ENCODE data around the gene TYRP1. TPM values are rescaled to one million over a fixed set of nuclear protein-coding genes. Genes with fewer than 3 reads are reported as not detected.
"Not testable (repeated sequence)": the region's sequence is repeated elsewhere in the genome, so short reads cannot be mapped to it uniquely, and the experiment has no call there.

TYRP1 gene
- total and polyA plus RNA-seq, 9 donors: 0.02 to 0.22 TPM; not detected in 7

DNA sequence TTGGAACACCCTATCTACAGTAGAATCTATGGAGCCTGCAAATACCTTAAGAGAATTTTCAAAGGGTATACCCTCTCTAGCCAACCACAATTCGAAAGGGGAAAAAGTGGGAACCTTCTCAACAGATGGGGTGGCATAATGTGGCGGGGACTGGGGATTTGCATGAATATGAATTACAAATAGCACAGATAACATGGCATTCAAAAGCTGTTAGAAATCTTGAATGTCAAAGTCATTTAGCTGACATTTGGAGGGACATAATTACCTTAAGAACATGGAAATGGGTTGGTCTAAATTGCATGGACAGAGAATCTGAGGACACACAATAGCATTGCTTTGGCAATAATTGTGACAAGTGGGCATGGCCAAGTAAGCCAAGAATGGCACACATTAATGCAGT is 23.2 kb upstream of the TYRP1 start:
- intact Hi-C loops (cut with DNase I): no loop called here
- Histone ChIP-seq H3K27me3 (no peaks in the 10 kb centered on the region), H3K4me3 (no peak overlapping the region), H3K4me1 (ENCODE audit: insufficient read depth) (no peaks in the 10 kb centered on the region), H3K27ac (no peak overlapping the region), H3K36me3 (no peaks in the 10 kb centered on the region), H3K9me3 (no peaks in the 10 kb centered on the region)
- no peak for DNase-seq
- no peak for TF ChIP-seq EP300 (IDR thresholded peaks at IDR 0.05)
- whole genome bisulfite sequencing, 3 donors: 81 to 89% (median 86%) methylated on average over 2 of the region's 2 CpGs

DNA sequence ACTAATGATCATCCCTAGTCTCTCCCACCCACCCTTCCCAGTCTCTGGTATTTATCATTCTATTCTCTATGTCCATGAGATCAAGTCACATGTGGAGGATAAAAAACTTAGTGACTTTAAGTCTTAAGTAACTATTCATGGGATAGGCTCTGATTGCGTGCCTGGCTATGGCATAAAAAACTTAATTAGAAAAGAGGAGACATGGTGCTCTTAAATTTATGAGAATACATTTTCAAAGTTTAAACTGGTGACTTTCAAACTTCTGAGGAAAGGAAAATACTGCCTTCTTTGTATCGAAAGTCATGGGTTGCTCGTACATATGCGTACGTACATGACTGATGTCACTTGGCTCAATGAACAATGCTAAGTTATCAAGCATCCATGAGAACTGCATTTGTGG is 18.2 kb upstream of the TYRP1 start:
- TF ChIP-seq, protein P1, sequence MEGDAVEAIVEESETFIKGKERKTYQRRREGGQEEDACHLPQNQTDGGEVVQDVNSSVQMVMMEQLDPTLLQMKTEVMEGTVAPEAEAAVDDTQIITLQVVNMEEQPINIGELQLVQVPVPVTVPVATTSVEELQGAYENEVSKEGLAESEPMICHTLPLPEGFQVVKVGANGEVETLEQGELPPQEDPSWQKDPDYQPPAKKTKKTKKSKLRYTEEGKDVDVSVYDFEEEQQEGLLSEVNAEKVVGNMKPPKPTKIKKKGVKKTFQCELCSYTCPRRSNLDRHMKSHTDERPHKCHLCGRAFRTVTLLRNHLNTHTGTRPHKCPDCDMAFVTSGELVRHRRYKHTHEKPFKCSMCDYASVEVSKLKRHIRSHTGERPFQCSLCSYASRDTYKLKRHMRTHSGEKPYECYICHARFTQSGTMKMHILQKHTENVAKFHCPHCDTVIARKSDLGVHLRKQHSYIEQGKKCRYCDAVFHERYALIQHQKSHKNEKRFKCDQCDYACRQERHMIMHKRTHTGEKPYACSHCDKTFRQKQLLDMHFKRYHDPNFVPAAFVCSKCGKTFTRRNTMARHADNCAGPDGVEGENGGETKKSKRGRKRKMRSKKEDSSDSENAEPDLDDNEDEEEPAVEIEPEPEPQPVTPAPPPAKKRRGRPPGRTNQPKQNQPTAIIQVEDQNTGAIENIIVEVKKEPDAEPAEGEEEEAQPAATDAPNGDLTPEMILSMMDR (IDR thresholded peaks at IDR 0.05): no peak
- TF ChIP-seq EP300 (IDR thresholded peaks at IDR 0.05) (no peak), POLR2A (IDR thresholded peaks at IDR 0.05) (no peak)
- DNase-seq: no peak
- 74 to 96% (median 84%) methylated on average over 5 of the region's 5 CpGs for WGBS, 3 donors

DNA sequence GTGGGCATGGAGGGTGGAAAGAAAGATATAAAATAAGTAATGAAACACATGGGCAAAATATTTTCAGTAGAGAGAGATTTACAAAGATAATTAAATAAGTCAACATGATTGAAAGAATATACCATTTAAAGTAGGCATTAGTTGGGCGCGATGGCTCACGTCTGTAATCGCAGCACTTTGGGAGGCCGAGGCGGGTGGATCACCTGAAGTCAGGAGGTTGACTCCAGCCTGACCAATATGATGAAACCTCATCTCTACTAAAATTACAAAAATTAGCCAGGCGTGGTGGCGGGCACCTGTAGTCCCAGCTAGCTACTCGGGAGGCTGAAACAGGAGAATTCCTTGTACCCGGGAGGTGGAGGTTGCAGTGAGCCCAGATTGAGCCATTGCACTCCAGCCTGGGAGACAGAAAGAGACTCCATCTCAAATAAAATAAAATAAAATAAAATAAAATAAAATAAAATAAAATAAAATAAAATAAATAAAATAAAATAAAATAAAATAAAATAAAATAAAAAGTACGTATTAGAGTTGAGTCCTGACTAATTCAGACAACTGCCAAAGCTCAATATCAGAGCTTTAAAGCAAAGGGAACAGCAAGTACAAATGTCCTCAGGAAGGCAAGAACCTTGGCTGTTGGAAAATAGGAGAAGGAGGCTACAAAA is 15.6 kb upstream of the TYRP1 start:
- H3K9me3 ChIP-seq; H3K27ac ChIP-seq; DNase-seq; intact Hi-C loops (cut with DNase I); H3K27me3 ChIP-seq; H3K4me1 ChIP-seq (ENCODE audit: insufficient read depth); H3K36me3 ChIP-seq; H3K4me3 ChIP-seq: not testable (repeated sequence)
- 94 to 95% (median 94%) methylated on average over 11 of the region's 11 CpGs for WGBS, 3 donors

More for the DNA sequence above, 18.2 kb upstream of the TYRP1 start:
- Histone ChIP-seq H3K4me1 (ENCODE audit: insufficient read depth) (no peaks in the 10 kb centered on the region), H3K27ac (no peak overlapping the region), H3K4me3 (no peak overlapping the region), H3K27me3 (no peaks in the 10 kb centered on the region), H3K36me3 (no peaks in the 10 kb centered on the region), H3K9me3 (no peaks in the 10 kb centered on the region)
- intact Hi-C loops (cut with DNase I): no loop called here

DNA sequence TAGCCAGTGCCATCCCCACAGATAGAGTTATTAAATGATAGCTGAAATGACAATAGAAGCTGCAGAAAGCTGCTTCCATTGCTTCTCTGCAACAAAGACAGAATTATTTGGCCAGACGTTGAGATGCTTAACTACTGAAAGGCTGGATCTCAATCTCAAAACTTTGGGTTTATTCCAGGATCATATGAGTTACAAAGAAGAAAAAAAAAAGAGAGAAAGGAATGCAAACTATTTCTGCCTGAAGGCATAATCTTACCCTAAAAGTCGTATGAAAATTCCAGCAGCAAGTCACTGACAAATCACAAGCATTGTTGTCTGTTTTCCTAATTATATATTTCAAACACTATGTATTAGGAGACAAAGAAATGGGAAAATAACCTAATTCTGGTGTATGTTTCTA is 12.8 kb upstream of the TYRP1 start:
- no peaks in the 10 kb centered on the region for H3K36me3 ChIP-seq
- H3K4me1 ChIP-seq (ENCODE audit: insufficient read depth): no peaks in the 10 kb centered on the region
- H3K27me3 ChIP-seq: no peaks in the 10 kb centered on the region
- intact Hi-C loops (cut with DNase I): no loop called here
- TF ChIP-seq, protein P1 (IDR thresholded peaks at IDR 0.05): no peak
- TF ChIP-seq POLR2A (IDR thresholded peaks at IDR 0.05) (no peak), EP300 (IDR thresholded peaks at IDR 0.05) (no peak)
- no peak for DNase-seq
- no peak overlapping the region for H3K4me3 ChIP-seq
- no peaks in the 10 kb centered on the region for H3K9me3 ChIP-seq
- WGBS, 3 donors: 3 to 4% (median 4%) methylated on average over 2 of the region's 2 CpGs
- H3K27ac ChIP-seq: no peak overlapping the region

DNA sequence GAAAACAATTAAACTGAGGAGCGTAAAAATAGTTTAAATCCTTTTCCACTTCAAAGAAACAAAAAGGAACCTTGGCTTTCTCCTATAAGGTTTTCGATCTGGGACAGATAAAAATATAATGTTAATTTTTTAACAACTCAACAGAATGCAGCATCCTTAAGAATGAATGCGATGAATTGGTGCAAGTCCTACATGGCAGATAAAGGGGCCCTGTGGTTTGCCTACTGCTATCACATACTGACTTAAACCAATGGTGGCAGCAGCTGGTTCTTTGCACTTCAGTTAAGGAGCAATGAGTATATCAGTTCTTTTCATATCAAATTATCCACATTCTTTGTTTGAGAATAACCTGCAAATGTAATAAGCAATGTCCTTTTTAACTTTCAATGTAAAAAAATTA is 12.4 kb upstream of the TYRP1 start:
- Histone ChIP-seq H3K27me3 (no peaks in the 10 kb centered on the region), H3K36me3 (no peaks in the 10 kb centered on the region), H3K9me3 (no peaks in the 10 kb centered on the region), H3K27ac (no peak overlapping the region), H3K4me3 (no peak overlapping the region), H3K4me1 (ENCODE audit: insufficient read depth) (no peaks in the 10 kb centered on the region)
- 72 to 81% (median 78%) methylated on average over 3 of the region's 3 CpGs for WGBS, 3 donors
- TF ChIP-seq EP300 (IDR thresholded peaks at IDR 0.05) (no peak), POLR2A (IDR thresholded peaks at IDR 0.05) (no peak)
- TF ChIP-seq, protein P1 (IDR thresholded peaks at IDR 0.05): no peak
- intact Hi-C loops (cut with DNase I): no loop called here
- no peak for DNase-seq

Measured in ovary (tissue), 9 donors.